OCI-LY7 (cell line): ENCODE data around the gene UBE4B. TPM values are rescaled to one million over a fixed set of nuclear protein-coding genes. Genes with fewer than 3 reads are reported as not detected.

Source experiments
- BruUV-seq: library from RNA; stranded (reverse); fragments of 400-500 nt; replicated peaks from 2 replicates; lab custom pipeline; 2021; lab: Mats Ljungman, UMichigan
- CTCF ChIA-PET: fragments of 300-600 bp; sonication (Branson Sonifier 250); formaldehyde crosslinking; loops from one replicate; lab custom pipeline; 2022; ENCODE audit warnings: antibody characterized with exemption; ENCODE audit not compliant: unreplicated experiment; lab: Charles Lee
- POLR2A ChIA-PET: fragments of 300-600 bp; sonication (Branson Sonifier 250); formaldehyde crosslinking; loops from one replicate; lab custom pipeline; 2022; ENCODE audit warnings: antibody characterized with exemption; lab: Charles Lee
- DNase-seq: peaks from one replicate; pipeline ENCODE4 v3.0.0-alpha.2; 2015; ENCODE audit warnings: low spot score
- H2AFZ ChIP-seq: fragments of 200-600 bp; sonication (generic), shearing (Covaris generic); 2 replicates; pipeline ENCODE4 v1.6.1; 2014; ENCODE audit warnings: mild to moderate bottlenecking, antibody characterized with exemption, low read length, moderate library complexity
- H3K27ac ChIP-seq: fragments of 200-600 bp; sonication (generic); 2 replicates; pipeline ENCODE4 v1.5.1; 2014; ENCODE audit warnings: mixed run types, low read depth, mild to moderate bottlenecking, moderate library complexity, low read length, inconsistent platforms; ENCODE audit not compliant: poor library complexity, severe bottlenecking
- H3K36me3 ChIP-seq: fragments of 200-600 bp; sonication (generic); 2 replicates; pipeline ENCODE4 v1.6.1; 2014; ENCODE audit warnings: mild to moderate bottlenecking, antibody characterized with exemption, low read length, moderate library complexity, mixed read lengths; ENCODE audit not compliant: insufficient read depth
- H3K4me1 ChIP-seq: fragments of 200-600 bp; sonication (generic); 2 replicates; pipeline ENCODE4 v1.5.1; 2014; ENCODE audit warnings: mild to moderate bottlenecking, low read length; ENCODE audit not compliant: insufficient read depth, poor library complexity, severe bottlenecking
- H3K4me2 ChIP-seq: fragments of 200-600 bp; sonication (generic); 2 replicates; pipeline ENCODE4 v1.6.1; 2014; ENCODE audit warnings: mild to moderate bottlenecking, low read length
- H3K4me3 ChIP-seq: fragments of 200-600 bp; sonication (generic); 2 replicates; pipeline ENCODE4 v1.5.1; 2014; ENCODE audit warnings: mild to moderate bottlenecking, low read depth, low read length; ENCODE audit not compliant: poor library complexity, severe bottlenecking
- H3K79me2 ChIP-seq: fragments of 200-600 bp; sonication (generic); 2 replicates; pipeline ENCODE4 v1.6.1; 2016; ENCODE audit warnings: low read depth, mild to moderate bottlenecking, low read length, moderate library complexity, mixed read lengths; ENCODE audit not compliant: insufficient read depth
- H3K9me2 ChIP-seq: fragments of 200-600 bp; sonication (generic); 2 replicates; pipeline ENCODE4 v1.6.1; 2016; ENCODE audit warnings: mild to moderate bottlenecking, low read length, mixed read lengths; ENCODE audit not compliant: insufficient read depth
- H3K9me3 ChIP-seq: fragments of 200-600 bp; sonication (generic); 2 replicates; pipeline ENCODE4 v1.6.1; 2014; ENCODE audit warnings: mild to moderate bottlenecking, mixed run types, low read length, mixed read lengths
- H4K20me1 ChIP-seq: fragments of 200-600 bp; sonication (generic); 2 replicates; pipeline ENCODE4 v1.6.1; 2014; ENCODE audit warnings: mild to moderate bottlenecking, antibody characterized with exemption, low read length, moderate library complexity, mixed read lengths; ENCODE audit not compliant: insufficient read depth
- EZH2phosphoT487 ChIP-seq: fragments of 200-600 bp; sonication (generic); IDR thresholded peaks from 2 replicates; pipeline ENCODE4 v1.6.1; 2018; ENCODE audit warnings: low read depth, borderline replicate concordance, mild to moderate bottlenecking, mixed run types, antibody characterized with exemption, low read length, moderate library complexity, mixed read lengths
- intact Hi-C: fragments of 100-400 bp; cut with micrococcal nuclease; formaldehyde crosslinking; loops from one replicate; pipeline ENCODE4 v1.10.0; 2022; ENCODE audit not compliant: unreplicated experiment
- total RNA-seq, 2 experiments: library from RNA; depleted of rRNA in 1 of 2; stranded (reverse); fragments of >200 nt in 1 of 2; shearing (Covaris generic) in 1 of 2; gene quantifications; 2 replicates each; pipeline ENCODE4 v1.2.3, GENCODE V29; 2014 to 2022
- TF ChIP-seq, protein P1 (sequence below): fragments of 200-600 bp; sonication (generic); conservative IDR thresholded peaks from 2 replicates; pipeline ENCODE4 v1.5.1; 2014; ENCODE audit warnings: mild to moderate bottlenecking, antibody characterized with exemption, low read length, moderate library complexity, mixed read lengths

Gene UBE4B
- total RNA-seq, 2 experiments from 2014 or later: 21.5 to 40.7 TPM

DNA sequence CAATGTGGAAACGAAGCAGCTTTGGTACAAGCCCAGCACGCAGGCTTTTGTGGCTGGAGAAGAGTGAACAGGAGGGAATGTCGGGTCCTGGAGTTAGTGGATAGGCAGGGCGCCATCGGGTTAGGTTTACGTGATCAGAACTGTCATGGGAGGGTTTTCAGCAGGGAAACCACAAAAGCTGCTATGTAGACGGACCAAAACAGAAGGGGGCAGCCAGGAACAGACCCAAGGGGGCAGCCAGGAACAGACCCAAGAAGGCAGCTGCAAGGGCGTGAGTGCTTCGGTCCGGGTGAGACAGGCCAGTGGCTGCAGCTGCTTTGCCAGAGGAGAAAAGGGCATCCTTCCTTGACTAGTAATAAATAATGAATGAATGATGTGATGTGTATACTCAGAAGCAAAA lies 100.1 kb downstream of the UBE4B start:
- CTCF ChIA-PET: no interaction called here
- Histone ChIP-seq H3K36me3 (peaks cover 54% of the 10 kb centered on the region), H2AFZ (no peak overlapping the region), H3K4me1 (no peaks in the 10 kb centered on the region), H3K9me2 (no peaks in the 10 kb centered on the region), H3K4me2 (no peak overlapping the region), H3K79me2 (no peaks in the 10 kb centered on the region), H3K9me3 (no peaks in the 10 kb centered on the region), H3K4me3 (no peak overlapping the region), H3K27ac (no peak overlapping the region), H4K20me1 (no peaks in the 10 kb centered on the region)
- no peak for TF ChIP-seq EZH2phosphoT487
- TF ChIP-seq, protein P1, sequence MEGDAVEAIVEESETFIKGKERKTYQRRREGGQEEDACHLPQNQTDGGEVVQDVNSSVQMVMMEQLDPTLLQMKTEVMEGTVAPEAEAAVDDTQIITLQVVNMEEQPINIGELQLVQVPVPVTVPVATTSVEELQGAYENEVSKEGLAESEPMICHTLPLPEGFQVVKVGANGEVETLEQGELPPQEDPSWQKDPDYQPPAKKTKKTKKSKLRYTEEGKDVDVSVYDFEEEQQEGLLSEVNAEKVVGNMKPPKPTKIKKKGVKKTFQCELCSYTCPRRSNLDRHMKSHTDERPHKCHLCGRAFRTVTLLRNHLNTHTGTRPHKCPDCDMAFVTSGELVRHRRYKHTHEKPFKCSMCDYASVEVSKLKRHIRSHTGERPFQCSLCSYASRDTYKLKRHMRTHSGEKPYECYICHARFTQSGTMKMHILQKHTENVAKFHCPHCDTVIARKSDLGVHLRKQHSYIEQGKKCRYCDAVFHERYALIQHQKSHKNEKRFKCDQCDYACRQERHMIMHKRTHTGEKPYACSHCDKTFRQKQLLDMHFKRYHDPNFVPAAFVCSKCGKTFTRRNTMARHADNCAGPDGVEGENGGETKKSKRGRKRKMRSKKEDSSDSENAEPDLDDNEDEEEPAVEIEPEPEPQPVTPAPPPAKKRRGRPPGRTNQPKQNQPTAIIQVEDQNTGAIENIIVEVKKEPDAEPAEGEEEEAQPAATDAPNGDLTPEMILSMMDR: no peak
- no TSS peak for BruUV-seq
- POLR2A ChIA-PET: interaction anchor here (0.5 to 0.9 kb wide), 3 partner anchors 9 to 117 kb away, joined by 3 read pairs; no protein-coding TSS in a partner anchor
- intact Hi-C loops: no loop called here
- DNase-seq: no peak

- Histone ChIP-seq H3K4me2 (no peak overlapping the region), H3K79me2 (no peaks in the 10 kb centered on the region), H3K9me2 (no peaks in the 10 kb centered on the region), H3K9me3 (no peaks in the 10 kb centered on the region), H3K4me3 (no peak overlapping the region), H4K20me1 (no peaks in the 10 kb centered on the region), H3K36me3 (peaks cover 25% of the 10 kb centered on the region), H3K27ac (no peak overlapping the region), H2AFZ (no peak overlapping the region), H3K4me1 (no peaks in the 10 kb centered on the region)
- DNase-seq: no peak
- ChIA-PET POLR2A (no interaction called here), CTCF (no interaction called here)
- no TSS peak for BruUV-seq
- TF ChIP-seq EZH2phosphoT487: no peak
- TF ChIP-seq, protein P1: no peak
- intact Hi-C loops: no loop called here
Observed at GRCh38 chr1:10140981-10141380, 108.2 kb downstream of the UBE4B start.

DNA sequence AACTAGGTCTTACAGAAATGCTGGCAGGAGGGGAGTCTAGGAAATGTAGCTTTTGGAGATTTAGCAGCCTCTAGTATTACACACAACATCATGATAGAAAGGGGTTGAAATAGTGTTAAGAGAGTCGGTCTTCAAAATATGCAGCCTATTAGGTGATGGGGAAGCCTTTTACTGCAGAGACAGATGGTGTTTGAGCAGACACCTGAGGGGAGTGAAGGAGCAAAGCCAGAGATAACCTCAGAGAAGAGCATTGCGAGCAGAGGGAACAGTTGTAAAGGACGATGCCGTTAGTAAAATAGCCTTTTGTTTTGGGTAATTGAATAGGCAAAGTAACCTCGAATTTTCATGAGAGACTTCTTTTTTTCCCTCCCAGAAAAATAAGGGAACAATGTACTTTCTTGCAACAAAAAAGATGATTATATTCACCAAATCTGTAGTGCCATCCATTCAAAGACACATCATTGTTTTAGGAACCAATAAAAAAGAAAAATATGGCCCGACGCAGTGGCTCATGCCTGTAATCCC lies 111.3 kb downstream of the UBE4B start:
- Histone ChIP-seq H3K4me1 (no peaks in the 10 kb centered on the region), H2AFZ (no peak overlapping the region), H3K27ac (no peak overlapping the region), H3K9me3 (no peaks in the 10 kb centered on the region), H3K4me2 (no peak overlapping the region), H3K79me2 (no peaks in the 10 kb centered on the region), H4K20me1 (no peaks in the 10 kb centered on the region), H3K36me3 (peaks cover 19% of the 10 kb centered on the region; the same call in 1 of the 2 replicates), H3K4me3 (no peak overlapping the region), H3K9me2 (no peaks in the 10 kb centered on the region)
- TF ChIP-seq EZH2phosphoT487: no peak
- TF ChIP-seq, protein P1: no peak
- POLR2A ChIA-PET: interaction anchor here (0.6 kb wide), 1 partner anchor 12 kb away, joined by 3 read pairs; no protein-coding TSS in a partner anchor
- CTCF ChIA-PET: no interaction called here
- no TSS peak for BruUV-seq
- no peak for DNase-seq
- intact Hi-C loops: no loop called here
